Neural progenitor cell (in vitro differentiated cells): ENCODE results near the gene IL2RG. TPM values are rescaled to one million over a fixed set of nuclear protein-coding genes. Genes with fewer than 3 reads are reported as not detected.
A peak's percentile ranks its signal among the peaks of the same experiment; 100 is the strongest.

ENCODE experiments used
- DNase-seq: peaks from one replicate; pipeline ENCODE4 v3.0.0-alpha.2; 2016; ENCODE audit warnings: low spot score
- H2AFZ ChIP-seq: fragments of 200-600 bp; sonication (generic); replicated peaks from 2 replicates; pipeline ENCODE4 v1.6.1; 2016; ENCODE audit warnings: antibody characterized with exemption
- H3F3A ChIP-seq: fragments of 200-600 bp; sonication (generic); 2 replicates; pipeline ENCODE4 v1.6.1; 2016; ENCODE audit warnings: antibody characterized with exemption, low read depth
- H3K27ac ChIP-seq: fragments of 200-600 bp; sonication (generic); 2 replicates; pipeline ENCODE4 v1.5.1; 2016; ENCODE audit warnings: mild to moderate bottlenecking
- H3K27me3 ChIP-seq: fragments of 200-600 bp; sonication (generic); 2 replicates; pipeline ENCODE4 v1.6.1; 2016; ENCODE audit warnings: mild to moderate bottlenecking, moderate library complexity
- H3K36me3 ChIP-seq: fragments of 200-600 bp; sonication (generic); 2 replicates; pipeline ENCODE4 v1.5.1; 2016
- H3K4me1 ChIP-seq: fragments of 200-600 bp; sonication (generic); 2 replicates; pipeline ENCODE4 v1.6.1; 2016; ENCODE audit warnings: mixed run types
- H3K4me2 ChIP-seq: fragments of 200-600 bp; sonication (generic); 2 replicates; pipeline ENCODE4 v1.6.1; 2016
- H3K4me3 ChIP-seq: fragments of 200-600 bp; sonication (generic); 2 replicates; pipeline ENCODE4 v1.5.1; 2016
- H3K79me2 ChIP-seq: fragments of 200-600 bp; sonication (generic); 2 replicates; pipeline ENCODE4 v1.6.1; 2016; ENCODE audit warnings: low read depth
- H3K9ac ChIP-seq: fragments of 200-600 bp; sonication (generic); 2 replicates; pipeline ENCODE4 v1.6.1; 2016
- H3K9me3 ChIP-seq: fragments of 200-600 bp; sonication (generic); 2 replicates; pipeline ENCODE4 v1.5.1; 2016; ENCODE audit warnings: low read depth
- H4K20me1 ChIP-seq: fragments of 200-600 bp; sonication (generic); 2 replicates; pipeline ENCODE4 v1.6.1; 2016; ENCODE audit warnings: low read depth
- H3K27ac Mint-ChIP-seq: 3 replicates; pipeline ENCODE4 v1.8.0; 2021; ENCODE audit warnings: mixed read lengths
- H3K27me3 Mint-ChIP-seq: 2 replicates; pipeline ENCODE4 v1.8.0; 2022; ENCODE audit warnings: low read depth, mild to moderate bottlenecking, inconsistent platforms, moderate library complexity, mixed read lengths; ENCODE audit not compliant: insufficient read depth
- H3K36me3 Mint-ChIP-seq: 3 replicates; pipeline ENCODE4 v1.8.0; 2021; ENCODE audit warnings: mixed read lengths
- H3K4me1 Mint-ChIP-seq: 3 replicates; pipeline ENCODE4 v1.8.0; 2021; ENCODE audit warnings: mixed read lengths
- H3K4me3 Mint-ChIP-seq: 3 replicates; pipeline ENCODE4 v1.8.0; 2021; ENCODE audit warnings: mild to moderate bottlenecking, moderate library complexity, mixed read lengths
- H3K9me3 Mint-ChIP-seq: 3 replicates; pipeline ENCODE4 v1.8.0; 2020; ENCODE audit warnings: mixed read lengths
- EZH2 ChIP-seq: fragments of 200-600 bp; sonication (generic); IDR thresholded peaks from 2 replicates; pipeline ENCODE4 v1.6.1; 2017; ENCODE audit warnings: antibody characterized with exemption, mild to moderate bottlenecking, moderate library complexity
- EZH2phosphoT487 ChIP-seq: fragments of 200-600 bp; sonication (generic); IDR thresholded peaks from 2 replicates; pipeline ENCODE4 v1.6.1; 2017; ENCODE audit warnings: antibody characterized with exemption
- total RNA-seq: library from RNA; depleted of rRNA; stranded (reverse); fragments of >200 nt; gene quantifications from 2 replicates; pipeline ENCODE4 v1.2.3, GENCODE V29; 2015; ENCODE audit warnings: low replicate concordance
- TF ChIP-seq, protein P1 (sequence below): fragments of 200-600 bp; sonication (generic); IDR thresholded peaks from 2 replicates; pipeline ENCODE4 v1.5.1; 2017; ENCODE audit warnings: antibody characterized with exemption, mild to moderate bottlenecking

The IL2RG gene
- total RNA-seq, 1 donor from 2014 or later: not detected

DNA sequence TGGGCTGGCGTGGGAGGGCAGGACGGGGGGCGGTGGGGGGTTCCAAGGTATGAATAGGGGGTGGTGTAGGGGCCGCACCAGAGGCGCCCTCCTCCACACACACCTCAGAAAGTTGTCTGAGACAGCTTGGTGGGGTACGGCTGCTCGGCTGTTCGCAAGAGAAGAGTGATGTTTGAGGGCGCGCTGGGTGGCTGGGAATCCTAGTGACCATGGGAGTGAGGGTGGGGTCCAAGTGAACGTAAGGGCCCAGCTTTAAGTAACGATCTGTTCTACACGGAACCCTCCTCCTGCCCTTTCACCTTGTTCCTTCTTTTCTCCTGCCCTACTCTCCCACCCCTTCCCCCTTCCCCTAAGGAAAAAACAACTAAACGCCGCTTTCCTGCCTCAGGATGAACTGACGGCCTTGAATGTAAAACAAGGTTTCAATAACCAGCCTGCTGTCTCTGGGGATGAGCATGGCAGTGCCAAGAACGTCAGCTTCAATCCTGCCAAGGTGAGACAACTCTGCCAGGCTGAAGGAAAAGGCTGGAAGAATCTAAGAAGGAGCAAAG, 7.7 kb upstream of the IL2RG start:
- no peaks in the 10 kb centered on the region for H3K9me3 ChIP-seq
- no peak overlapping the region for H2AFZ ChIP-seq
- DNase-seq: no peak
- H3K9ac ChIP-seq: peak overlapping the region; percentile 91
- H4K20me1 ChIP-seq: no peaks in the 10 kb centered on the region
- H3K4me3 Mint-ChIP-seq: peak overlapping the region; percentile 87
- H3K4me1 ChIP-seq: no peaks in the 10 kb centered on the region
- H3K4me2 ChIP-seq: peak overlapping the region; percentile 77
- no peaks in the 10 kb centered on the region for H3K27me3 Mint-ChIP-seq
- H3K4me1 Mint-ChIP-seq: no peaks in the 10 kb centered on the region
- H3K36me3 ChIP-seq: no peaks in the 10 kb centered on the region
- no peak overlapping the region for H3K27ac ChIP-seq
- H3K27me3 ChIP-seq: peaks cover 11% of the 10 kb centered on the region
- peaks cover 5% of the 10 kb centered on the region for H3K9me3 Mint-ChIP-seq
- TF ChIP-seq EZH2 (no peak), EZH2phosphoT487 (no peak)
- TF ChIP-seq, protein P1, sequence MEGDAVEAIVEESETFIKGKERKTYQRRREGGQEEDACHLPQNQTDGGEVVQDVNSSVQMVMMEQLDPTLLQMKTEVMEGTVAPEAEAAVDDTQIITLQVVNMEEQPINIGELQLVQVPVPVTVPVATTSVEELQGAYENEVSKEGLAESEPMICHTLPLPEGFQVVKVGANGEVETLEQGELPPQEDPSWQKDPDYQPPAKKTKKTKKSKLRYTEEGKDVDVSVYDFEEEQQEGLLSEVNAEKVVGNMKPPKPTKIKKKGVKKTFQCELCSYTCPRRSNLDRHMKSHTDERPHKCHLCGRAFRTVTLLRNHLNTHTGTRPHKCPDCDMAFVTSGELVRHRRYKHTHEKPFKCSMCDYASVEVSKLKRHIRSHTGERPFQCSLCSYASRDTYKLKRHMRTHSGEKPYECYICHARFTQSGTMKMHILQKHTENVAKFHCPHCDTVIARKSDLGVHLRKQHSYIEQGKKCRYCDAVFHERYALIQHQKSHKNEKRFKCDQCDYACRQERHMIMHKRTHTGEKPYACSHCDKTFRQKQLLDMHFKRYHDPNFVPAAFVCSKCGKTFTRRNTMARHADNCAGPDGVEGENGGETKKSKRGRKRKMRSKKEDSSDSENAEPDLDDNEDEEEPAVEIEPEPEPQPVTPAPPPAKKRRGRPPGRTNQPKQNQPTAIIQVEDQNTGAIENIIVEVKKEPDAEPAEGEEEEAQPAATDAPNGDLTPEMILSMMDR: no peak
- peaks cover 16% of the 10 kb centered on the region for H3K36me3 Mint-ChIP-seq
- H3K79me2 ChIP-seq: peaks cover 15% of the 10 kb centered on the region
- H3K4me3 ChIP-seq: peak overlapping the region; percentile 81
- no peak overlapping the region for H3K27ac Mint-ChIP-seq
- no peaks in the 10 kb centered on the region for H3F3A ChIP-seq

DNA sequence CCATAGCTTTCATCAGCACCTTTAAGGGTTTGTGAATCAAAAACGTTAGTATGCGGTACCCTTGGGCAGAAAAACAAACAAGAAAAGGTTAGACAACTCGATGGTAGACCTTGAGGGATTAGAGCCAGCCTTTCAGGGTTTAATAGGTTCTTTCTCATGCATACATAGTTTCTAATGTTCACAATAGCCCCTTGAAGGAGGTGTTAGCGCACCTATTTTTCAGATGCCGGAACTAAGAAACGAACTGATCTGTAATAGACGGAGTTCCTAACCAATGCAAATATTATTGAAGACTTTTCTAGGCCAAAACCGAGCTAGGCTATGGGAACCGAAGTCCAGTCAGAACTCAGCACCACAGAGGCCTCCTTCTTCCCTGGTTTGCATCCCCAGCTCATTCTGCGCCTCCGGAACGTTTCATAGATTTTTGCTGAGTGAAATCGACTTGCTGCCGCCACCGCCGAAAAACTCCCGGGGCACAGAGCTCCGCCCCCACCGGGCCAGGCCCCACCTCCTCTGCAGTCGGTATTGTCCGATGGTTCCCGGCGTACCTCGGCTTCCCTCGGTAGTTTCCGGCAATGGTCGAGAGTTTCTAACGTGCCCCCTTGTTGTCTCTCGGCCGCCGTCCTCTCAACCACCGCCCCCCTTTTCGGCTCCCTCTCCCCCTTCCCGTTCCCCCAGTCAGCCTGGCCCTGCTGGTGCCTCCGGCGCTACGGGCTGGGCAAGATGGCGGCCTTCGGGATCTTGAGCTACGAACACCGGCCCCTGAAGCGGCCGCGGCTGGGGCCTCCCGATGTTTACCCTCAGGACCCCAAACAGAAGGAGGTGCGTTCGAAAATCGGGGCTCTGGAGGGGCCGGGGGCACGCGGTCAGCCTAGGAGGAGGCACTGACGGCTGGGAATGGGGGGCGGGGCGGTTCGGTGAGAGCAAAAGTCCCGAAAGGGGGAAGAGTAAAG, 6.9 kb upstream of the IL2RG start, which contains the start of gene MED12:
Gene MED12, plus strand, starts transcription at position 565 of the 953 bp plus-strand sequence. Its CDS starts 159 bp downstream, at position 724.
- no peaks in the 10 kb centered on the region for H3K4me1 ChIP-seq
- H4K20me1 ChIP-seq: no peaks in the 10 kb centered on the region
- Mint-ChIP-seq H3K36me3 (peaks cover 16% of the 10 kb centered on the region), H3K27ac (no peak within 1 kb of the TSS), H3K4me1 (no peaks in the 10 kb centered on the region), H3K27me3 (peaks cover 2% of the 10 kb centered on the region), H3K4me3 (peak within 1 kb of the TSS; percentile 87), H3K9me3 (peaks cover 5% of the 10 kb centered on the region)
- H3K27ac ChIP-seq: no peak within 1 kb of the TSS
- no peaks in the 10 kb centered on the region for H3K9me3 ChIP-seq
- DNase-seq: peak; percentile 92
- TF ChIP-seq EZH2: no peak
- TF ChIP-seq, protein P1: no peak
- H3F3A ChIP-seq: no peaks in the 10 kb centered on the region
- H3K36me3 ChIP-seq: no peaks in the 10 kb centered on the region
- peak within 1 kb of the TSS; percentile 91 for H3K9ac ChIP-seq
- H3K79me2 ChIP-seq: peaks cover 15% of the 10 kb centered on the region
- peak within 1 kb of the TSS; percentile 81 for H3K4me3 ChIP-seq
- peaks cover 11% of the 10 kb centered on the region for H3K27me3 ChIP-seq
- peak within 1 kb of the TSS; percentile 77 for H3K4me2 ChIP-seq
- peak within 1 kb of the TSS; percentile 41 for H2AFZ ChIP-seq

GRCh38 chrX:71117358-71117757, 6.0 kb upstream of the IL2RG start:
- no peak for DNase-seq
- H3K9ac ChIP-seq: no peak overlapping the region
- Mint-ChIP-seq H3K4me1 (no peaks in the 10 kb centered on the region), H3K27ac (no peak overlapping the region), H3K36me3 (peaks cover 11% of the 10 kb centered on the region), H3K4me3 (no peak overlapping the region), H3K27me3 (peaks cover 3% of the 10 kb centered on the region), H3K9me3 (peaks cover 5% of the 10 kb centered on the region)
- no peak overlapping the region for H2AFZ ChIP-seq
- no peaks in the 10 kb centered on the region for H3F3A ChIP-seq
- H3K27me3 ChIP-seq: peaks cover 11% of the 10 kb centered on the region
- no peaks in the 10 kb centered on the region for H3K36me3 ChIP-seq
- H3K79me2 ChIP-seq: peaks cover 15% of the 10 kb centered on the region
- no peaks in the 10 kb centered on the region for H3K9me3 ChIP-seq
- no peaks in the 10 kb centered on the region for H3K4me1 ChIP-seq
- H3K4me3 ChIP-seq: no peak overlapping the region
- no peak overlapping the region for H3K27ac ChIP-seq
- H3K4me2 ChIP-seq: no peak overlapping the region
- TF ChIP-seq, protein P1: no peak
- no peak for TF ChIP-seq EZH2
- TF ChIP-seq EZH2phosphoT487: no peak
- H4K20me1 ChIP-seq: no peaks in the 10 kb centered on the region
